Transverse colon (tissue), 4 donors: ENCODE results near the gene FAM161B.

ENCODE experiments used
- POLR2A ChIP-seq: fragments of 450-650 bp; IDR thresholded peaks from one replicate; pipeline ENCODE4 v1.6.1; 2016; ENCODE audit warnings: antibody characterized with exemption, mild to moderate bottlenecking, moderate library complexity
- POLR2AphosphoS5 ChIP-seq, 3 donors: sonication (generic); formaldehyde crosslinking; IDR thresholded peaks; one replicate each; pipeline ENCODE4 v1.6.1; 2016; ENCODE audit warnings: antibody characterized with exemption in 3 of 3
- TF ChIP-seq, protein P1 (sequence below), 5 experiments: fragments of 200-600 bp in 3 of 5; fragments of 450-650 bp in 2 of 5; sonication (generic) in 3 of 5; IDR thresholded peaks; 1 replicate in 2 of 5; 2 replicates in 3 of 5; pipeline ENCODE4 v1.5.1; 2016 to 2017; ENCODE audit warnings: antibody characterized with exemption in 5 of 5, inconsistent platforms in 3 of 5, mild to moderate bottlenecking in 2 of 5, moderate library complexity in 1 of 5

DNA sequence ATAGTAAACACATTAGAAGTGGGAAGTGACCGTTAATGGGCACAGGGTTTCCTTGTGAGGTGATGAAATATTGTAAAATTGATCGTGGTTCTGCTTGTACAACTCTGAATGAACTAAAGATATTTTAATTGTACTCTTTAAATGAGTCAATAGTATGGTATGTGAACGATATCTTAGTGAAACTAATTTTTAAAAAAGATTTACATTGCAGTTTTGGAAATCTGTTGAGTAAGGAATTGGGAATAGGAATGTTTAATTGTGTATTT is 61.5 kb downstream of the FAM161B start:
- TF ChIP-seq POLR2A: no peak
- TF ChIP-seq, protein P1, sequence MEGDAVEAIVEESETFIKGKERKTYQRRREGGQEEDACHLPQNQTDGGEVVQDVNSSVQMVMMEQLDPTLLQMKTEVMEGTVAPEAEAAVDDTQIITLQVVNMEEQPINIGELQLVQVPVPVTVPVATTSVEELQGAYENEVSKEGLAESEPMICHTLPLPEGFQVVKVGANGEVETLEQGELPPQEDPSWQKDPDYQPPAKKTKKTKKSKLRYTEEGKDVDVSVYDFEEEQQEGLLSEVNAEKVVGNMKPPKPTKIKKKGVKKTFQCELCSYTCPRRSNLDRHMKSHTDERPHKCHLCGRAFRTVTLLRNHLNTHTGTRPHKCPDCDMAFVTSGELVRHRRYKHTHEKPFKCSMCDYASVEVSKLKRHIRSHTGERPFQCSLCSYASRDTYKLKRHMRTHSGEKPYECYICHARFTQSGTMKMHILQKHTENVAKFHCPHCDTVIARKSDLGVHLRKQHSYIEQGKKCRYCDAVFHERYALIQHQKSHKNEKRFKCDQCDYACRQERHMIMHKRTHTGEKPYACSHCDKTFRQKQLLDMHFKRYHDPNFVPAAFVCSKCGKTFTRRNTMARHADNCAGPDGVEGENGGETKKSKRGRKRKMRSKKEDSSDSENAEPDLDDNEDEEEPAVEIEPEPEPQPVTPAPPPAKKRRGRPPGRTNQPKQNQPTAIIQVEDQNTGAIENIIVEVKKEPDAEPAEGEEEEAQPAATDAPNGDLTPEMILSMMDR (IDR thresholded peaks at IDR 0.05): no peak
- no peak for TF ChIP-seq POLR2AphosphoS5 (IDR thresholded peaks at IDR 0.05)
